Activated CD4-positive, alpha-beta T cell treated with anti-CD3 and anti-CD28 coated beads, Interleukin-2, Interleukin-4, amounts not matched to agents 100 ng/mL and 50 ng/mL, durations not matched to agents 16 hours and 8 hours (primary cell): ENCODE results near the gene RPS6KB1.
"Not testable (repeated sequence)": the region's sequence is repeated elsewhere in the genome, so short reads cannot be mapped to it uniquely, and the experiment has no call there.

Experiments used
- DNase-seq: peaks from one replicate; pipeline ENCODE4 v3.0.0-alpha.2; 2020; ENCODE audit warnings: low spot score

The RPS6KB1 gene

DNA sequence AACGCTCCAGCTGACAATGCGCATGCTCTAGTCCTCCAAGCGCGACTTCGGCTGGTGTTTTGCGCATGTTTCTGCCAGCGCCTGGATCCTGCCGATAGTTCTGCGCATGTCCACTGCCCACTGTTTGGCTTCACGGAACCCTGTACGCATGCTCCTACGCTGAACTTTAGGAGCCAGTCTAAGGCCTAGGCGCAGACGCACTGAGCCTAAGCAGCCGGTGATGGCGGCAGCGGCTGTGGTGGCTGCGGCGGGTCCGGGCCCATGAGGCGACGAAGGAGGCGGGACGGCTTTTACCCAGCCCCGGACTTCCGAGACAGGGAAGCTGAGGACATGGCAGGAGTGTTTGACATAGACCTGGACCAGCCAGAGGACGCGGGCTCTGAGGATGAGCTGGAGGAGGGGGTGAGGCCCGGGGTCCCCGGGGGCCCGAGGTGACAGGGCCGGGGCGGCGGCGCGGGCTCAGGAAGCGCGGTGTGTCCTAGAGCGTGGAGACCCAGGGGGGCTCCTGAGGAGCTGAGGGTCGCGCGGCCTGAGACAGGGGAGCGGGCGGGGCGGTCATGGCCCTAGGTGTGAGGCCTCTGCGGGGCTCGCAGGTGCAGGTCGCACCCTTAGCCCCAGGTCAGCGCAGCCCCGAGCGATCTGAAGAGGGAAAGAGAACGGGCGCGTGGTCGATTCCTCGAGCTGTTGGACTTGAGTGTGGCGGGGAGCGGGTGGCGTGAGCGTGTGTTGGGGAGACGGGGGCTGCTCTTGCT, at the start of gene RPS6KB1, which contains the start of gene TUBD1:
Gene RPS6KB1, plus strand, starts transcription at position 198 of the 752 bp plus-strand sequence. Its CDS starts 64 bp downstream, at position 262.
Gene TUBD1, minus strand, starts transcription at position 20 of the 752 bp plus-strand sequence. CDS start 1,941 bp downstream, outside the sequence.
- DNase-seq = peak; percentile 99

GRCh38 chr17:59844884-59845594, 47.9 kb upstream of the RPS6KB1 start:
- DNase-seq = no peak

DNA sequence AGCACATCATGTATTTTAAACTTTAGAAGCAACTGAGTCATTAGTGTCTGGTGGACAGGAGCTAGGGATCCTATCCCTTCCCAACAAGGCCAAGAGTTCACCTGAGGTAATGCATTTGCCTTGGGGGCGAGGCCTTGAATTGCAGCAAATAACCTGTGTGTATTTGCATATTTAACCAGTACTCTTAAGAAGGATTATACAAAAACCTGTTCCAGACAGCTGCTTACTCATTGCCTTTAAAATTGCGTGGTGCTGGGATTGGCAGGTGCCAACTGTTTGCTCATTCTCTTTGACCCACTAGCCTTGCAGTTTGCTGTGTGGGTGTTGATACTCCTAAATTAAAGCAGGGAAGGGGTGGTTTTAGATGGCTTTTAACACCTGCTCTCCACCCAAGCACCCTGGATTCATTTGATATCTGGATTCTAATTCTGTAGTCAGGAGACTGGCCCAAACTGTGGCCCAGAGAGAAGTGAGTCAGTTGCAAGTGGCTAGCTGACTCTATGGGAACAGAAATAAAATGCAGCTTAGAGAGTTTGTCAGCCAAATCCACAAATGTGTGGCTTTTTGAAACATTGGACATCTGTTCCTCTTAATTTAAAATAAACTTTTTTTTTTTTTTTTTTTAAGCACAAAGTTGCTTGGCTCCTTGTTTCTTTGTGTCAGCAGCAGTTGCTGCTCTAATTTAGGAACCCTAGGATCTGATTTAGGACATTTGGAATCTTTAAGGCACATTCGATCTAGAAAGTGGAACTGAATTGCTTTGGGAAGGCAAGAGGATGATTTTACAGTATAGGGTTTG, 47.1 kb upstream of the RPS6KB1 start:
- DNase-seq = peak; percentile 64

- DNase-seq = peak; percentile 82
These were observed 46.3 kb upstream of the RPS6KB1 start for GRCh38 chr17:59846394-59847165.

- no peak for DNase-seq
These were observed 44.6 kb upstream of the RPS6KB1 start for GRCh38 chr17:59848385-59848668.

- DNase-seq = peak; percentile 92
These were observed 44.1 kb upstream of the RPS6KB1 start for GRCh38 chr17:59848778-59849177.

GRCh38 chr17:59850311-59850710, 42.6 kb upstream of the RPS6KB1 start:
- not testable (repeated sequence) for DNase-seq

GRCh38 chr17:59851439-59852375, 41.2 kb upstream of the RPS6KB1 start:
- DNase-seq = no peak

DNA sequence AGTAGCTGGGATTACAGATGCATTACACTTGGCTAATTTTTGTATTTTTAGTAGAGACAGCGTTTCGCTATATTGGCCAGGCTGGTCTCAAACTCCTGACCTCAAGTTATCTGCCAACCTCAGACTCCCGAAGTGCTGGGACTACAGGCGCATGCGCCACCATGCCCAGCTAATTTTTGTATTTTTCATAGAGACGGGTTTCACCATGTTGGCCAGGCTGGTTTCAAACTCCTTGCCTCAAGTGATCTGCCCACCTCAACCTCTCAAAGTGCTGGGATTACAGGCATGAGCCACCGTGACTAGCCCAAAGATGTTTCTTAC, 40.1 kb upstream of the RPS6KB1 start:
- not testable (repeated sequence) for DNase-seq

- DNase-seq = peak; percentile 68
These were observed 39.6 kb upstream of the RPS6KB1 start for GRCh38 chr17:59853168-59853918.

DNA sequence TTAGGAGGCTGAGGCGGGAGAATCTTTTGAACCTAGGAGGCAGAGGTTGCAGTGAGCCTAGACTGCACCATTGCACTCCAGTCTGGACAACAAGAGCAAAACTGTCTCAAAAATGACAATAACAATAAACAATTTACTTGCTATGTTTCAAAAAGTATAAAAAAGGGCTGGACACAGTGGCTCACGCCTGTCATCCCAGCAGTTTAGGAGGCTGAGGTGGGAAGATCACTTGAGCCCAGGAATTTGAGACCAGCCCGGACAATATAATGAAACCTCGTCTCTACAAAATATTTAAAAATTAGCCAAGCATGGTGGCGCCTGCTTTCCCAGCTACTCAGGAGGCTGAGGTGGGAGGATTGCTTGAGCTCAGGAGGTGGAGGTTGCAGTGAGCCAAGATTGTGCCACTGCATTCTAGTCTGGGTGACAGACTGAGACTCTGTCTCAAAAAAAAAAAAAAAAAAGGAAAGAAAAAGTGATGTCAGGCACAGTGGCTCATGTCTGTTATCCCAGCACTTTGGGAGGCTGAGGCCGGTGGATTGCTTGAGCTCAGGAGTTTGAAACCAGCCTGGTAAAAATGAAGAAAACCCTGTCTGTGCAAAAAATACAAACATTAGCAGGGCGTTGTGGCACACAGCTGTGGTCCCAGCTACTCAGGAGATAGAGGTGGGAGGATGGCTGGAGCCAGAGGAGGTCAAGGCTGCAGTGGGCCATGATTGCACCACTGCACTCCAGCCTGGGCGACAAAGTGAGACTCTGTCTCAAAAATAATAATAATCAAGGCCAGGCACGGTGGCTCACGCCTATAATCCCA, 38.8 kb upstream of the RPS6KB1 start:
- DNase-seq = not testable (repeated sequence)

GRCh38 chr17:59856859-59857794, 35.8 kb upstream of the RPS6KB1 start:
- no peak for DNase-seq

GRCh38 chr17:59858167-59858816, 34.6 kb upstream of the RPS6KB1 start:
- no peak for DNase-seq

- DNase-seq = no peak
These were observed 34.0 kb upstream of the RPS6KB1 start for GRCh38 chr17:59858932-59859331.

GRCh38 chr17:59859444-59860025, 33.4 kb upstream of the RPS6KB1 start:
- peak; percentile 17 for DNase-seq

DNA sequence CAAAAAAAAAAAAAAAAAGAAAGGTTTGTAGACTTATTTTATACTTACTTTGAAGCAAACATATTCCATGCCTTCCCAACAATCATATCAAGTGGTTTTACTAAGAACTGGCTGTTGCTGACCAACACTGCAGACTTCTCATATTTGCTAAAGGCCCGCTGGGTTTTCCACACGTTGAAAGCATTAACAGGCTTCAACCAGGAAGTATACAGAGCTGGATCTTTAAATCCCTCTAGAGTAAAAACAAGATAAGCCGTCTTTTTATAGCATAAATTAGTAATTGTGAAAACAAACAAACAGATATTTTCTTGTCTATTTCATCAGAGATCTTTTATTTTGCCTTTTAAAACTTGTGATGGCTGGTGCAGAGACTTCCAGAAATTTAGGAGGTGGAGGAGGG, 29.3 kb upstream of the RPS6KB1 start:
- DNase-seq = no peak

GRCh38 chr17:59869941-59870218, 23.0 kb upstream of the RPS6KB1 start:
- no peak for DNase-seq
